Pancreas (tissue), 10 donors: Measurements from ENCODE around the gene PRKAR2B. TPM values are rescaled to one million over a fixed set of nuclear protein-coding genes. Genes with fewer than 3 reads are reported as not detected.

Experiments used
- ATAC-seq, 4 donors: fragments of 200-7000 bp; cut with Tn5 transposase; one replicate each; pipeline versions ENCODE4 v1.8.0 to v1.9.1; 2020; ENCODE audit warnings: mild to moderate bottlenecking in 4 of 4, moderate library complexity in 4 of 4
- DNase-seq, 6 donors: peaks; one replicate each; pipeline ENCODE4 v3.0.0-alpha.2; 2020
- FAIRE-seq: peaks from 2 replicates; lab custom pipeline; 2012; peaks lifted over from hg19 to GRCh38; lab: Jason Lieb, UNC
- H3K27ac ChIP-seq, 4 donors: fragments of 200-600 bp; sonication (generic); 1 replicate in 3 of 4; 2 replicates in 1 of 4; pipeline versions ENCODE4 v1.5.0 to v1.8.0; 2020
- H3K27me3 ChIP-seq, 4 donors: fragments of 200-600 bp; one replicate each; pipeline ENCODE4 v1.8.0; 2021
- H3K36me3 ChIP-seq, 3 donors: fragments of 200-600 bp; sonication (generic) in 1 of 3; one replicate each; pipeline versions ENCODE4 v1.5.0 to v1.8.0; 2020 to 2021
- H3K4me1 ChIP-seq, 3 donors: fragments of 200-600 bp; one replicate each; pipeline ENCODE4 v1.8.0; 2021
- H3K4me3 ChIP-seq, 4 donors: fragments of 200-600 bp; sonication (generic) in 2 of 4; one replicate each; pipeline versions ENCODE4 v1.5.0 to v1.8.0; 2020 to 2021
- H3K9me3 ChIP-seq, 4 donors: fragments of 200-600 bp; one replicate each; pipeline ENCODE4 v1.8.0; 2021
- CTCF ChIP-seq, 4 donors: fragments of 200-600 bp; sonication (generic) in 3 of 4; IDR thresholded peaks; one replicate each; pipeline versions ENCODE4 v1.5.0 to v1.8.0; 2021; ENCODE audit warnings: antibody characterized with exemption in 4 of 4
- WGBS, 2 donors: extraction: QIAGEN DNeasy Blood & Tissue Kit; methylation state at CpG; one replicate each; pipeline ENCODE4 v1.1.7; 2013; 5-methylcytosine and 5-hydroxymethylcytosine counted together
- intact Hi-C, 3 donors: fragments of 100-400 bp; cut with DNase I; formaldehyde crosslinking; loops; one replicate each; pipeline versions ENCODE4 v1.11.1 to v1.14.2; 2022
- polyA plus RNA-seq, 2 donors: library from polyadenylated mRNA; stranded (reverse); fragments of 200-250 nt; gene quantifications; one replicate each; pipeline ENCODE4 v1.2.3, GENCODE V29; 2013
- total RNA-seq, 6 donors: library from RNA; stranded (reverse); fragmentation: NEBNext Ultra II Directional in 4 of 6; extraction: Animal tissue kit (Norgen Biotek cat#: 25700) in 4 of 6; gene quantifications; one replicate each; pipeline versions ENCODE4 v1.2.1 to v1.2.4, GENCODE V29; 2021 to 2023
- donor health status: healthy with polysubstance abuse.
- donor health status: DM: no; HTN: no; CAD: no; lungs with moderate emphysema.
- donor health status: DM: no; HTN: no; CAD: no.
- donor health status: control.
- donor health status: control.
- donor health status: Bipolar disorder and iron deficiency.
- donor health status: DM: yes; HTN: yes; CAD: no.
- donor health status: DM: no; HTN: no; CAD: no.
- donor health status: DM: no; HTN: no; CAD: no.
- donor health status: DM: yes; HTN: yes; CAD: no.

Gene PRKAR2B
- total and polyA plus RNA-seq, 8 donors, result 5.8 to 9.9 (median 7.6) TPM

- no peak for FAIRE-seq
- WGBS, 2 donors, result 93 to 95% methylated on average over 8 of the region's 8 CpGs
Observed at GRCh38 chr7:107032720-107033438, 11.6 kb upstream of the PRKAR2B start.

GRCh38 chr7:107034553-107034952 lies 10.0 kb upstream of the PRKAR2B start:
- Histone ChIP-seq H3K4me3 (no peak overlapping the region), H3K27me3 (no peaks in the 10 kb centered on the region), H3K27ac (no peak overlapping the region), H3K9me3 (no peaks in the 10 kb centered on the region), H3K36me3 (no peaks in the 10 kb centered on the region), H3K4me1 (no peaks in the 10 kb centered on the region)
- WGBS, 2 donors, result 98 to 100% methylated on average over 1 of the region's 1 CpG
- TF ChIP-seq CTCF (IDR thresholded peaks at IDR 0.05), result no peak
- FAIRE-seq (no peak), ATAC-seq (no peak), DNase-seq (no peak)
- intact Hi-C loops, result no loop called here

More at GRCh38 chr7:107032720-107033438, 11.6 kb upstream of the PRKAR2B start:
- no peak for DNase-seq
- Histone ChIP-seq H3K4me1 (no peaks in the 10 kb centered on the region), H3K27ac (no peak overlapping the region), H3K27me3 (no peaks in the 10 kb centered on the region), H3K36me3 (no peaks in the 10 kb centered on the region), H3K9me3 (no peaks in the 10 kb centered on the region), H3K4me3 (no peak overlapping the region)
- intact Hi-C loops, result no loop called here
- ATAC-seq, result no peak
- TF ChIP-seq CTCF (IDR thresholded peaks at IDR 0.05), result no peak

- H3K4me3 ChIP-seq, result no peak overlapping the region
- no peak for TF ChIP-seq CTCF (IDR thresholded peaks at IDR 0.05)
- no peaks in the 10 kb centered on the region for H3K9me3 ChIP-seq
- no peak for DNase-seq
- intact Hi-C loops, result no loop called here
- FAIRE-seq, result no peak
- ATAC-seq, result no peak
- H3K27me3 ChIP-seq, result no peaks in the 10 kb centered on the region
- H3K27ac ChIP-seq, result no peak overlapping the region
- no peaks in the 10 kb centered on the region for H3K36me3 ChIP-seq
- no peaks in the 10 kb centered on the region for H3K4me1 ChIP-seq
Observed at GRCh38 chr7:107035446-107035845, 9.1 kb upstream of the PRKAR2B start.

- TF ChIP-seq CTCF (IDR thresholded peaks at IDR 0.05), result no peak
Observed at GRCh38 chr7:107036535-107036934, 8.0 kb upstream of the PRKAR2B start.

More at GRCh38 chr7:107036535-107036934, 8.0 kb upstream of the PRKAR2B start:
- intact Hi-C loops, result no loop called here
- Histone ChIP-seq H3K9me3 (no peaks in the 10 kb centered on the region), H3K36me3 (no peaks in the 10 kb centered on the region), H3K4me3 (no peak overlapping the region), H3K27me3 (no peaks in the 10 kb centered on the region), H3K4me1 (no peaks in the 10 kb centered on the region), H3K27ac (no peak overlapping the region)
- FAIRE-seq, result no peak
- ATAC-seq, result no peak
- 67 to 84% methylated on average over 4 of the region's 4 CpGs for WGBS, 2 donors
- DNase-seq, result no peak
